ENCODE results near the gene GCNA. TPM values are rescaled to one million over a fixed set of nuclear protein-coding genes. Genes with fewer than 3 reads are reported as not detected.

Gene GCNA
- total RNA-seq, 1 experiment from 2014 or later, result 1.0 TPM

DNA sequence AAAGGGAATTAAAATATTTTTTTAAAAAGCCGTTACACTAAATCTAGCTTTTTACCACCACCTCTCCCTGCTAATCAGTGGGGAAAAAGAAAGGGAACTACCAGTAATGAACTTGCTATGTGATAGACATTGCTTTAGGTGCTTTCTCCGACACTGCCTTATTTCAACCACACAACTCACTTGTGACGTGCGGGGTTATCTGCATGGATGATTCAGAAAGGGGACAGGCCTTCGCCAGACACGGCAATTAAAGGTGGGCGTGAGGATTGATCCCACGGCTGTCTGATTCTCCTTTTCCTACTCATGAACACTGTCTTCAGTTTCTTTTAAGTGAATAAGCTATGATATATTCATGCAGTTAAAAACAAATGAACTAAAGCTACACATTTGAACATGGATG is 41.0 kb downstream of the GCNA start:
- DNase-seq (ENCODE audit: low spot score) (no peak), ATAC-seq (no peak)
- Mint-ChIP-seq H3K4me1 (no peaks in the 10 kb centered on the region; the same call in 1 of the 2 replicates), H3K36me3 (no peaks in the 10 kb centered on the region; the same call in 1 of the 2 replicates), H3K4me3 (no peak overlapping the region), H3K9me3 (no peaks in the 10 kb centered on the region), H3K27ac (no peak overlapping the region), H3K27me3 (ENCODE audit: low read depth) (no peaks in the 10 kb centered on the region)
- ChIA-PET CTCF (interaction anchor here (1.0 kb wide), 1 partner anchor 33 kb away, joined by 3 read pairs; no protein-coding TSS in a partner anchor), POLR2A (no interaction called here)
- TF ChIP-seq SP1 (CRISPR knock-in tag; conservative IDR thresholded peaks at IDR 0.05) (no peak), FOXK1 (CRISPR knock-in tag; IDR thresholded peaks at IDR 0.05) (no peak), CBFB (CRISPR knock-in tag; IDR thresholded peaks at IDR 0.05; ENCODE audit: low read depth) (no peak), USF2 (CRISPR knock-in tag; IDR thresholded peaks at IDR 0.05) (no peak), FOXP1 (CRISPR knock-in tag; IDR thresholded peaks at IDR 0.05; ENCODE audit: borderline replicate concordance) (no peak), RORB (CRISPR knock-in tag; IDR thresholded peaks at IDR 0.05) (no peak), EMX1 (CRISPR knock-in tag; IDR thresholded peaks at IDR 0.05) (no peak), NR2C2 (CRISPR knock-in tag; IDR thresholded peaks at IDR 0.05) (no peak), HMGXB4 (CRISPR knock-in tag; IDR thresholded peaks at IDR 0.05) (no peak), SMAD4 (CRISPR knock-in tag; IDR thresholded peaks at IDR 0.05) (no peak), SOX15 (CRISPR knock-in tag; IDR thresholded peaks at IDR 0.05) (no peak), NR3C1 (CRISPR knock-in tag; conservative IDR thresholded peaks at IDR 0.05; ENCODE audit: low read depth) (no peak), GTF2I (CRISPR knock-in tag; conservative IDR thresholded peaks at IDR 0.05) (no peak), NR1H2 (CRISPR knock-in tag; IDR thresholded peaks at IDR 0.05) (no peak)
- TF ChIP-seq, protein P1, sequence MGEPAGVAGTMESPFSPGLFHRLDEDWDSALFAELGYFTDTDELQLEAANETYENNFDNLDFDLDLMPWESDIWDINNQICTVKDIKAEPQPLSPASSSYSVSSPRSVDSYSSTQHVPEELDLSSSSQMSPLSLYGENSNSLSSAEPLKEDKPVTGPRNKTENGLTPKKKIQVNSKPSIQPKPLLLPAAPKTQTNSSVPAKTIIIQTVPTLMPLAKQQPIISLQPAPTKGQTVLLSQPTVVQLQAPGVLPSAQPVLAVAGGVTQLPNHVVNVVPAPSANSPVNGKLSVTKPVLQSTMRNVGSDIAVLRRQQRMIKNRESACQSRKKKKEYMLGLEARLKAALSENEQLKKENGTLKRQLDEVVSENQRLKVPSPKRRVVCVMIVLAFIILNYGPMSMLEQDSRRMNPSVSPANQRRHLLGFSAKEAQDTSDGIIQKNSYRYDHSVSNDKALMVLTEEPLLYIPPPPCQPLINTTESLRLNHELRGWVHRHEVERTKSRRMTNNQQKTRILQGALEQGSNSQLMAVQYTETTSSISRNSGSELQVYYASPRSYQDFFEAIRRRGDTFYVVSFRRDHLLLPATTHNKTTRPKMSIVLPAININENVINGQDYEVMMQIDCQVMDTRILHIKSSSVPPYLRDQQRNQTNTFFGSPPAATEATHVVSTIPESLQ (CRISPR knock-in tag; IDR thresholded peaks at IDR 0.05), result no peak
- TF ChIP-seq, protein P2, sequence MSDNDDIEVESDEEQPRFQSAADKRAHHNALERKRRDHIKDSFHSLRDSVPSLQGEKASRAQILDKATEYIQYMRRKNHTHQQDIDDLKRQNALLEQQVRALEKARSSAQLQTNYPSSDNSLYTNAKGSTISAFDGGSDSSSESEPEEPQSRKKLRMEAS (CRISPR knock-in tag; IDR thresholded peaks at IDR 0.05), result no peak
- TF ChIP-seq, protein P3, sequence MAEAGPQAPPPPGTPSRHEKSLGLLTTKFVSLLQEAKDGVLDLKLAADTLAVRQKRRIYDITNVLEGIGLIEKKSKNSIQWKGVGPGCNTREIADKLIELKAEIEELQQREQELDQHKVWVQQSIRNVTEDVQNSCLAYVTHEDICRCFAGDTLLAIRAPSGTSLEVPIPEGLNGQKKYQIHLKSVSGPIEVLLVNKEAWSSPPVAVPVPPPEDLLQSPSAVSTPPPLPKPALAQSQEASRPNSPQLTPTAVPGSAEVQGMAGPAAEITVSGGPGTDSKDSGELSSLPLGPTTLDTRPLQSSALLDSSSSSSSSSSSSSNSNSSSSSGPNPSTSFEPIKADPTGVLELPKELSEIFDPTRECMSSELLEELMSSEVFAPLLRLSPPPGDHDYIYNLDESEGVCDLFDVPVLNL (CRISPR knock-in tag; IDR thresholded peaks at IDR 0.05; ENCODE audit: borderline replicate concordance, low read depth), result no peak

DNA sequence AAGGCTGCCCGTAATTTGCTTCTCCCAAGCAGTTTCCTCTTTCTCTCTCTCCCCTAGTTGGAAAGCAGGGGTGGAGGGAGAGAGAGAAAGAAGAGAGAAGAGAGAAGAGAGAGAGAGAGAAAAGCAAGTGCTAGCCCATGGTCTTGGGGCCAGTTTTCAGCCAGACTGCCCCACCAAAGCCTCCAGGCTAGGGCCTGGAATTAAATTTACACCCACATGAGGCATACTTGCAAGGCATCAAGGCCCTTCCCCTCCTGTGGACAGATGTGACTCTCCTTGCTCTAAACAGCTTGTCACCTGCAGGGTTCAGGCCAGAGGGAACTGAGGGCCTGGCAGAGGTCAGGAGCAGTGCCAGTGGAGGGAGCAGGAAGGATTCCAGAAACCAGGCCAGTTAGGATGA is 41.7 kb downstream of the GCNA start:
- TF ChIP-seq MXD4 (CRISPR knock-in tag; IDR thresholded peaks at IDR 0.05; ENCODE audit: borderline replicate concordance), result no peak
- no peak for TF ChIP-seq HMGA2 (CRISPR knock-in tag; IDR thresholded peaks at IDR 0.05)
- TF ChIP-seq CREB1 (CRISPR knock-in tag; IDR thresholded peaks at IDR 0.05), result no peak
- TF ChIP-seq NFE2L1 (CRISPR knock-in tag; IDR thresholded peaks at IDR 0.05), result no peak
- no peak for TF ChIP-seq FOXJ3 (CRISPR knock-in tag; IDR thresholded peaks at IDR 0.05; ENCODE audit: borderline replicate concordance)
- no peak for TF ChIP-seq E2F1 (CRISPR knock-in tag; IDR thresholded peaks at IDR 0.05)
- CTCF ChIA-PET, result interaction anchor here (1.0 kb wide), 1 partner anchor 32 kb away, joined by 3 read pairs; no protein-coding TSS in a partner anchor
- Mint-ChIP-seq H3K27ac (no peak overlapping the region), H3K36me3 (no peaks in the 10 kb centered on the region; the same call in 1 of the 2 replicates), H3K27me3 (ENCODE audit: low read depth) (no peaks in the 10 kb centered on the region), H3K4me1 (no peaks in the 10 kb centered on the region; the same call in 1 of the 2 replicates), H3K9me3 (no peaks in the 10 kb centered on the region), H3K4me3 (no peak overlapping the region)
- DNase-seq (ENCODE audit: low spot score) (no peak), ATAC-seq (no peak)
- POLR2A ChIA-PET, result no interaction called here

Measured in WTC11 (cell line).